Calu3 (cell line): ENCODE data around the gene NECAB2. TPM values are rescaled to one million over a fixed set of nuclear protein-coding genes. Genes with fewer than 3 reads are reported as not detected.
A peak's percentile ranks its signal among the peaks of the same experiment; 100 is the strongest.

Source experiments
- BruUV-seq: library from RNA; stranded (reverse); fragments of 400-500 nt; replicated peaks from 2 replicates; lab custom pipeline; 2021; lab: Mats Ljungman, UMichigan
- CTCF ChIA-PET: fragments of 300-600 bp; sonication (Branson Sonifier 250); formaldehyde crosslinking; loops from one replicate; lab custom pipeline; 2022; ENCODE audit warnings: antibody characterized with exemption; lab: Charles Lee
- DNase-seq: peaks from one replicate; pipeline ENCODE4 v3.0.0; 2022
- H3K27ac Mint-ChIP-seq: one replicate; pipeline ENCODE4 v1.8.0; 2022; ENCODE audit warnings: mixed read lengths; ENCODE audit not compliant: unreplicated experiment
- H3K27me3 Mint-ChIP-seq: one replicate; pipeline ENCODE4 v1.8.0; 2022; ENCODE audit warnings: mixed read lengths; ENCODE audit not compliant: unreplicated experiment
- H3K36me3 Mint-ChIP-seq: one replicate; pipeline ENCODE4 v1.8.0; 2022; ENCODE audit warnings: mild to moderate bottlenecking, moderate library complexity, mixed read lengths; ENCODE audit not compliant: insufficient read depth, unreplicated experiment
- H3K4me1 Mint-ChIP-seq: one replicate; pipeline ENCODE4 v1.8.0; 2022; ENCODE audit warnings: mild to moderate bottlenecking, low read depth, mixed read lengths; ENCODE audit not compliant: unreplicated experiment
- H3K4me3 Mint-ChIP-seq: one replicate; pipeline ENCODE4 v1.8.0; 2022; ENCODE audit warnings: mild to moderate bottlenecking, low read depth, moderate library complexity, mixed read lengths; ENCODE audit not compliant: unreplicated experiment
- H3K9me3 Mint-ChIP-seq: one replicate; pipeline ENCODE4 v1.8.0; 2022; ENCODE audit warnings: low read depth, mixed read lengths; ENCODE audit not compliant: unreplicated experiment
- intact Hi-C: fragments of 100-400 bp; cut with micrococcal nuclease; formaldehyde crosslinking; loops from one replicate; pipeline ENCODE4 v1.10.0; 2022; ENCODE audit not compliant: unreplicated experiment
- total RNA-seq: library from RNA; stranded (reverse); gene quantifications from 2 replicates; pipeline ENCODE4 v1.2.3, GENCODE V29; 2022
- TF ChIP-seq, protein P1 (sequence below): fragments of 200-600 bp; IDR thresholded peaks from one replicate; pipeline ENCODE4 v1.8.0; 2022; ENCODE audit warnings: antibody characterized with exemption; ENCODE audit not compliant: unreplicated experiment

NECAB2 gene
- total RNA-seq, 1 experiment from 2014 or later = 0.28 TPM

DNA sequence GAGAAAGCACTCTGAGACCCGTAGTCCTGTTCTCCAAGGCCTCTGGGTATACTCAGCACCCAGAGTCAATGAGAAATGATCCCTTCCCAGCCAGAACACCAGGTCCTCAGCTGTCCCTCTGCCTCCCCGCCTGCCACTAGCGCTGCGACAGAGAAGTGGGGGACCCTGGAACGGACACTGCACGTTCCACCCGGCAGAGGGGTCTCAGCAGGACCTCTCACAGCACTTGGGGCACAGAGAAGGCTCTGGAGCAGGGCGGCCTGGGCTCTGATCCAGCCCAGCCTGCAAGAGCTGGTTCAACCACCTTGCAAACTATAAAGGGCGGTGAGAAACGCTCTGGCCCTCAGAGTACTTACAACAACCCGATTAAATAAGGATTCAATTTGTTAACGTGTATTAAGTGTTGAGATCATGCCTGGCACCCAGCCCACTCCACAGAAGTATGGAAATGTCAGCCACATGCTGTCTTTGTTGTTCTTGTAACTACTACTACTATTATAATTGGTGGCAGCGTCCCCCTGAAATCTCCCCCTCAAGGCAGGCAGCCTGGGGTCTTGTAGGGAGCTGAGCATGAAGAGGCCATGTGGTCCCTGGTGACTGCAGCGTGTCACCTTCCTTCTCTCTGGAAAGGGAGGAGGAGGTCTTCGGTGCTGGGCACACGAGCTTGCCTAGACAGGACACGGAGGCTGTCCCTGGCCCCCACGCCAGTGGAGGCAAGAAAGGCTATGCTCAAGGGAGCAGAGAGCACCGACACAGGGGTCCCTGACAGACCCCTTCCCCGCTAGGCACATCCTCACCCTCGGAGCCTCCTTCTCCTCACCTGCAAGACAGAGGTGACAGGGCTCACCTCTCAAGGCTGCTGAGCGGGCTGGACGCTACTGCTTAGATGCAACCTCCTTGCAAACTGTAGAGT lies 12.6 kb upstream of the NECAB2 start:
- TF ChIP-seq, protein P1, sequence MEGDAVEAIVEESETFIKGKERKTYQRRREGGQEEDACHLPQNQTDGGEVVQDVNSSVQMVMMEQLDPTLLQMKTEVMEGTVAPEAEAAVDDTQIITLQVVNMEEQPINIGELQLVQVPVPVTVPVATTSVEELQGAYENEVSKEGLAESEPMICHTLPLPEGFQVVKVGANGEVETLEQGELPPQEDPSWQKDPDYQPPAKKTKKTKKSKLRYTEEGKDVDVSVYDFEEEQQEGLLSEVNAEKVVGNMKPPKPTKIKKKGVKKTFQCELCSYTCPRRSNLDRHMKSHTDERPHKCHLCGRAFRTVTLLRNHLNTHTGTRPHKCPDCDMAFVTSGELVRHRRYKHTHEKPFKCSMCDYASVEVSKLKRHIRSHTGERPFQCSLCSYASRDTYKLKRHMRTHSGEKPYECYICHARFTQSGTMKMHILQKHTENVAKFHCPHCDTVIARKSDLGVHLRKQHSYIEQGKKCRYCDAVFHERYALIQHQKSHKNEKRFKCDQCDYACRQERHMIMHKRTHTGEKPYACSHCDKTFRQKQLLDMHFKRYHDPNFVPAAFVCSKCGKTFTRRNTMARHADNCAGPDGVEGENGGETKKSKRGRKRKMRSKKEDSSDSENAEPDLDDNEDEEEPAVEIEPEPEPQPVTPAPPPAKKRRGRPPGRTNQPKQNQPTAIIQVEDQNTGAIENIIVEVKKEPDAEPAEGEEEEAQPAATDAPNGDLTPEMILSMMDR = no peak
- H3K4me1 Mint-ChIP-seq = peaks cover 9% of the 10 kb centered on the region
- no peak overlapping the region for H3K4me3 Mint-ChIP-seq
- peaks cover 52% of the 10 kb centered on the region for H3K36me3 Mint-ChIP-seq
- no TSS peak for BruUV-seq
- no peak overlapping the region for H3K27ac Mint-ChIP-seq
- no peak for DNase-seq
- intact Hi-C loops = loop anchor here (1.0 to 10.0 kb wide), 4 partner anchors 93 to 219 kb away; no protein-coding TSS in a partner anchor
- CTCF ChIA-PET = interaction anchor here (1.3 kb wide), 1 partner anchor 88 kb away, joined by 12 read pairs; the partner anchor contains the start of gene SLC38A8
- H3K9me3 Mint-ChIP-seq = no peaks in the 10 kb centered on the region
- H3K27me3 Mint-ChIP-seq = no peaks in the 10 kb centered on the region

DNA sequence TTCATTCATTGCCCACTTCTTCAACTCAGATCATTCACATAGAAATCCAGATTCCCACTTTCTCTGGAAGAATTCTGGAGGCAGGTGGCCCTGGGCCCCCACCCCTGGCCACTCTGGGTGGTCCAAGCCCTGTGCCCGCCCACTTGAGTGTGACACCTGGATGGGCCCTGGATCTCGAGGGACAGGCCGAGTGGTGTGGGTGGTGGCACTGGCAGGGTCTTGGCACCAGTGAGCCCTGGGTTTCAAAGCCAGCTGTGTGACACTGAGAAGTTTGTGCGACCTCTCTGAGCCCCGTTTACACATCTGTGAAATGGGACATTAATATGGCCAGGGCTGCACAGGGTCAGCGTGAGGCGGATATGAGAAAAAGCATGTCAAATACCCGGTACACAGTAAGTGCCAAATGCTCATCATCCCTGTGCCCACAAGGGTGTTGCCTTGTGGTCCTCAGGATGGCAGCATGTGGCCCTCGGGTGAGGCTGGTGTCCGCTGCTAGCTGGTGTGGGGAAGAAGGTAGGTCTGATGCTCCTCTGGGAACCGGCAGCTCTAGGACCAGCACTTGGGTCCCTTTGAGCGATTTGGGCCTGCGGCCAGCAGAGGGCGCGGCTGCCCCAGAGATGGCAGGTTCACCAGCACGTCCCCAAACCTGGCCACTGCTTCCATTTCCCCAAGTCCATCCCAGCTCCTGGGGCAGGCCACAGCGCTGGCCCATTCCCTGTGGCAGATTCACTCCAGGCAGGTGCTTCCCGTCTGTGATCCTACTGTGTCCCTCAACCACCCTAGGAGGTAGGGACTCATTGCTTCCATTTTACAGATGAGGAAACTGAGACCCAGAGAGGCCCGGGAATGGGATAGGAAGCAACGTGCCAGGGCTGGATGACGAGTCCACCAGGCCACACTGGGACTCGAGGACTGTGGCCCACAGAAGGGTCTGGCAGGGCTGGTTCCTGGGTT lies 11.4 kb upstream of the NECAB2 start:
- intact Hi-C loops = loop anchor here (1.0 to 10.0 kb wide), 4 partner anchors 92 to 218 kb away; no protein-coding TSS in a partner anchor
- TF ChIP-seq, protein P1 = peak; percentile 92
- H3K4me1 Mint-ChIP-seq = peaks cover 9% of the 10 kb centered on the region
- no peak overlapping the region for H3K27ac Mint-ChIP-seq
- DNase-seq = peak; percentile 90
- no TSS peak for BruUV-seq
- CTCF ChIA-PET = interaction anchor here (1.0 to 1.8 kb wide), 7 partner anchors 9 to 230 kb away, joined by 3 to 13 read pairs (median 5); partner anchors contain the start of genes SLC38A8 and TAF1C
- H3K36me3 Mint-ChIP-seq = peaks cover 63% of the 10 kb centered on the region
- H3K9me3 Mint-ChIP-seq = no peaks in the 10 kb centered on the region
- H3K27me3 Mint-ChIP-seq = no peaks in the 10 kb centered on the region
- no peak overlapping the region for H3K4me3 Mint-ChIP-seq

DNA sequence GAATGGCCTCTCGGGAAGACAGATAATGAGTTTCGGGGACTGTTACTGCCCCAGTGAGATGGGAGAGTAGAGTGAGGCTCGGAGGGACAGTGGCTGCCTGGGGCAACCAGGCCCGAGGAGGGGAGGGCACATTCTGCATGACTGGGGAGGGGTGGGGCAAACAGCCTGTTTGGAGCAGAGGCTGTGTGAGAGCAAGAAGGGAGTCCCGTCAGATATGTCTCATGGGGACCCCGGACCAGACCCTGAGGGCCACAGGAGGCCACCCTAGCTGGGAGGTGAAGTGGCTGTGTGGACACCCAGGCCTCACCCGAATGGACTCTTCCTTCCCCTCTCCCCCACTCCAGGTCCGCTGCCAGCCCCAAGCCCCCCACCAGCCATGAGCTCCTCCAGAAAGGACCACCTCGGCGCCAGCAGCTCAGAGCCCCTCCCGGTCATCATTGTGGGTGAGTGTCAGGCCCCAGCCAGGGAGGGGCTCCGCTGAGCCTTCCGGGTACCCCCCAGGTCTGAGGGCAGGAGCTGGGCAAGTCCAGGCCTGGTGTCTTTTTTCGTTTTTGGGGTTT lies 10.7 kb upstream of the NECAB2 start:
- no peak for DNase-seq
- Mint-ChIP-seq H3K27me3 (no peaks in the 10 kb centered on the region), H3K36me3 (peaks cover 59% of the 10 kb centered on the region), H3K4me3 (no peak overlapping the region), H3K9me3 (no peaks in the 10 kb centered on the region), H3K4me1 (peaks cover 9% of the 10 kb centered on the region), H3K27ac (no peak overlapping the region)
- TF ChIP-seq, protein P1 = no peak
- no TSS peak for BruUV-seq
- intact Hi-C loops = loop anchor here (2.0 to 10.0 kb wide), 3 partner anchors 91 to 217 kb away; no protein-coding TSS in a partner anchor
- CTCF ChIA-PET = interaction anchor here (0.7 to 1.8 kb wide), 10 partner anchors 9 to 230 kb away, joined by 3 to 13 read pairs (median 4); partner anchors contain the start of gene TAF1C
